ENCODE data around the gene GRIA4.

Gene GRIA4

GRCh38 chr11:105636496-105636895 lies 26.6 kb downstream of the GRIA4 start:
- TF ChIP-seq MAX (IDR thresholded peaks at IDR 0.05; ENCODE audit: low read depth, low read length) = no peak
- TF ChIP-seq MYC (IDR thresholded peaks at IDR 0.05; ENCODE audit: low read depth, low read length) = no peak
- TF ChIP-seq POLR2A (IDR thresholded peaks at IDR 0.05; ENCODE audit: extremely low read depth, insufficient read length) = no peak
- TF ChIP-seq CTCF (IDR thresholded peaks at IDR 0.05; ENCODE audit: low read depth, low read length) = no peak
- no peak overlapping the region for H3K4me3 ChIP-seq (ENCODE audit: low read depth, low read length)
- no peak for DNase-seq (ENCODE audit: low read depth)

GRCh38 chr11:105639527-105639926 lies 29.7 kb downstream of the GRIA4 start:
- no peak for TF ChIP-seq POLR2A (IDR thresholded peaks at IDR 0.05; ENCODE audit: extremely low read depth, insufficient read length)
- TF ChIP-seq MYC (IDR thresholded peaks at IDR 0.05; ENCODE audit: low read depth, low read length) = no peak
- TF ChIP-seq CTCF (IDR thresholded peaks at IDR 0.05; ENCODE audit: low read depth, low read length) = no peak
- no peak for TF ChIP-seq MAX (IDR thresholded peaks at IDR 0.05; ENCODE audit: low read depth, low read length)
- DNase-seq (ENCODE audit: low read depth) = no peak
- H3K4me3 ChIP-seq (ENCODE audit: low read depth, low read length) = no peak overlapping the region

- DNase-seq (ENCODE audit: low read depth) = no peak
- no peak for TF ChIP-seq CTCF (IDR thresholded peaks at IDR 0.05; ENCODE audit: low read depth, low read length)
- TF ChIP-seq MAX (IDR thresholded peaks at IDR 0.05; ENCODE audit: low read depth, low read length) = no peak
- no peak for TF ChIP-seq POLR2A (IDR thresholded peaks at IDR 0.05; ENCODE audit: extremely low read depth, insufficient read length)
- no peak for TF ChIP-seq MYC (IDR thresholded peaks at IDR 0.05; ENCODE audit: low read depth, low read length)
- H3K4me3 ChIP-seq (ENCODE audit: low read depth, low read length) = no peak overlapping the region
Observed at GRCh38 chr11:105641433-105641832, 31.6 kb downstream of the GRIA4 start.

GRCh38 chr11:105642870-105643269 lies 33.0 kb downstream of the GRIA4 start:
- DNase-seq (ENCODE audit: low read depth) = no peak
- no peak for TF ChIP-seq CTCF (IDR thresholded peaks at IDR 0.05; ENCODE audit: low read depth, low read length)
- no peak for TF ChIP-seq POLR2A (IDR thresholded peaks at IDR 0.05; ENCODE audit: extremely low read depth, insufficient read length)
- TF ChIP-seq MYC (IDR thresholded peaks at IDR 0.05; ENCODE audit: low read depth, low read length) = no peak
- no peak for TF ChIP-seq MAX (IDR thresholded peaks at IDR 0.05; ENCODE audit: low read depth, low read length)
- no peak overlapping the region for H3K4me3 ChIP-seq (ENCODE audit: low read depth, low read length)

- TF ChIP-seq MYC (IDR thresholded peaks at IDR 0.05; ENCODE audit: low read depth, low read length) (no peak), MAX (IDR thresholded peaks at IDR 0.05; ENCODE audit: low read depth, low read length) (no peak), CTCF (IDR thresholded peaks at IDR 0.05; ENCODE audit: low read depth, low read length) (no peak), POLR2A (IDR thresholded peaks at IDR 0.05; ENCODE audit: extremely low read depth, insufficient read length) (no peak)
- H3K4me3 ChIP-seq (ENCODE audit: low read depth, low read length) = no peak overlapping the region
- no peak for DNase-seq (ENCODE audit: low read depth)
Observed at GRCh38 chr11:105644839-105645573, 35.1 kb downstream of the GRIA4 start.

All from NB4 (cell line).